HL-60 (cell line): Measurements from ENCODE around the gene ZDHHC9.

Source experiments
- DNase-seq, 2 experiments: peaks; one replicate each; pipeline ENCODE4 v3.0.0-alpha.2; 2010 to 2020; ENCODE audit warnings: low read depth in 1 of 2, low spot score in 1 of 2
- H3K27ac ChIP-seq: fragments of 250-450 bp; sonication (Bioruptor Pico); replicated peaks from 2 replicates; pipeline ENCODE4 v1.5.1; 2020; ENCODE audit warnings: mild to moderate bottlenecking, moderate library complexity
- H3K27me3 ChIP-seq: fragments of 250-450 bp; sonication (Bioruptor Pico); 2 replicates; pipeline ENCODE4 v1.5.1; 2021; ENCODE audit warnings: mild to moderate bottlenecking, moderate library complexity; ENCODE audit not compliant: insufficient read depth, poor library complexity, severe bottlenecking
- H3K4me3 ChIP-seq: replicated peaks from 2 replicates; pipeline ENCODE4 v1.5.1; 2011; ENCODE audit warnings: mild to moderate bottlenecking, control low read depth, low read length; ENCODE audit not compliant: insufficient read depth
- CTCF ChIP-seq: IDR thresholded peaks from one replicate; pipeline ENCODE4 v1.5.1; 2011; ENCODE audit warnings: low read length, control low read depth, inconsistent platforms; ENCODE audit not compliant: insufficient read depth
- GABPA ChIP-seq: IDR thresholded peaks from 2 replicates; pipeline ENCODE4 v1.6.1; 2012; ENCODE audit warnings: low read depth
- POLR2AphosphoS5 ChIP-seq: IDR thresholded peaks from 2 replicates; pipeline ENCODE4 v1.6.1; 2012; ENCODE audit warnings: low read depth
- REST ChIP-seq: IDR thresholded peaks from 2 replicates; pipeline ENCODE4 v1.6.1; 2012; ENCODE audit warnings: low read depth; ENCODE audit not compliant: insufficient replicate concordance
- SPI1 ChIP-seq: IDR thresholded peaks from 2 replicates; pipeline ENCODE4 v1.6.1; 2012; ENCODE audit warnings: low read depth, mild to moderate bottlenecking, borderline replicate concordance

ZDHHC9 gene

GRCh38 chrX:129845616-129846190, 2.0 kb upstream of the ZDHHC9 start:
- DNase-seq = no peak
- Histone ChIP-seq H3K27me3 (no peaks in the 10 kb centered on the region), H3K4me3 (no peak overlapping the region), H3K27ac (no peak overlapping the region)
- TF ChIP-seq REST = no peak
- TF ChIP-seq GABPA = no peak
- TF ChIP-seq POLR2AphosphoS5 = no peak
- TF ChIP-seq SPI1 = no peak
- TF ChIP-seq CTCF = no peak

- TF ChIP-seq POLR2AphosphoS5 = no peak
- no peak for TF ChIP-seq REST
- no peak for TF ChIP-seq SPI1
- TF ChIP-seq GABPA = no peak
- TF ChIP-seq CTCF = no peak
- DNase-seq = no peak
- Histone ChIP-seq H3K27ac (no peak overlapping the region), H3K27me3 (no peaks in the 10 kb centered on the region), H3K4me3 (peak overlapping the region; percentile 88)
Measured at GRCh38 chrX:129843209-129843458, 552 bp downstream of the ZDHHC9 start.

- TF ChIP-seq REST = no peak
- no peak for TF ChIP-seq SPI1
- no peak for TF ChIP-seq CTCF
- Histone ChIP-seq H3K27me3 (no peaks in the 10 kb centered on the region), H3K27ac (no peak overlapping the region), H3K4me3 (peak overlapping the region; percentile 88)
- DNase-seq = no peak
Measured at GRCh38 chrX:129842510-129843208, 1.0 kb downstream of the ZDHHC9 start.
